GM23248 (cell line): Measurements from ENCODE around the gene SEC11A.

Experiments
- EZH2 ChIP-seq: fragments of 200-600 bp; sonication (generic); IDR thresholded peaks from 2 replicates; pipeline ENCODE4 v1.6.1; 2018; ENCODE audit warnings: antibody characterized with exemption, mild to moderate bottlenecking; ENCODE audit not compliant: insufficient read depth, poor library complexity, severe bottlenecking
- EZH2phosphoT487 ChIP-seq: fragments of 200-600 bp; sonication (generic); IDR thresholded peaks from 2 replicates; pipeline ENCODE4 v1.6.1; 2018; ENCODE audit warnings: antibody characterized with exemption, moderate library complexity, mild to moderate bottlenecking, low read depth; ENCODE audit not compliant: insufficient read depth

GRCh38 chr15:84727429-84727828 is 11.5 kb upstream of the SEC11A start:
- no peak for TF ChIP-seq EZH2
- TF ChIP-seq EZH2phosphoT487 = no peak
